Pulmonary artery endothelial cell (primary cell): ENCODE measurements around the gene CGNL1. TPM values are rescaled to one million over a fixed set of nuclear protein-coding genes. Genes with fewer than 3 reads are reported as not detected.

Source experiments
- DNase-seq: peaks from one replicate; pipeline ENCODE4 v3.0.0-alpha.2; 2011; ENCODE audit warnings: low read depth, low spot score
- total RNA-seq: library from RNA; depleted of rRNA; stranded (reverse); fragments of >200 nt; gene quantifications from 2 replicates; pipeline ENCODE4 v1.2.3, GENCODE V29; 2014

Gene CGNL1
- total RNA-seq, 1 donor from 2014 or later: 43.8 TPM

DNA sequence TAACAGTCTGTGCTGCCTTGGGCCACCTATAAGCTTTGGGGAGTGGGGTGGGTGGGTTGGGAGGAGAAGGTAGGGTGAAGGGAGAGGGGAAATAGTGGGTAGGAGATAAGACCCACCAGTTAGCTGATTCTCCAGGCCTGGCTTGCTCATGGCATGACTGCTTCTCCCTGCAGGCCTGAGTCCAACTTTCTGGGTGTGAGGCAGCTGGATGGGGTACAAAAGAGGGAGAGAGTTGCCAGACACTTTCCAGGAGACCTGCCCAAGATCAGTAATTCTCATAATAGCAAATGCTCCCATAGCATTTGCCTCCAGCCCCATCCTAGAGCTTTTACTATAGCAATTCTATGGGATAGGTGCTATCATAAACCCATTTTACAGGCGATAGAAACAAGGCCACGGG, 7.7 kb downstream of the CGNL1 start:
- DNase-seq: no peak

GRCh38 chr15:57384816-57385215, 8.5 kb downstream of the CGNL1 start:
- DNase-seq: peak; percentile 44

DNA sequence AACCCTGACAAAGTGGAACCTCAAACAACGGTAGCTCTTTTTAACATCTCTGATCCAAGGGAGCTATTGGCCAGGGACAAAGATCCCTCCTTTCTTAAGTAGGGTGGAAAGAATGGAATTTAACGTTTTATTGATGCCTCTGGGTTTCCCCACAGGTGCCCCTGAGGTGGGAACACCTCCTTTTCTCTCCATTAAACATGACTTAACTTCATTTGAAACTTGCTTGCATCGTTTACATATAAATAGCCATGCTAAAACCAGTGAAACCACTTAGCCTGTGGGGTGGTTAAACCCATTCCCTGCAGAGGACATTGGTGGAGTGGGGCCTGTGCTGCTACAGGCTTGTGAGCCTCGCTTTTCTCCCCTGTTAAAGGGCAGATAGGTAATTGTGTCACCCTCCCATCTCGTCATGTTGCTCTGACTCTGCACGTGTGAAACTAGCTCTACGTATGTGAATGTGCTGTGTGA, 9.7 kb downstream of the CGNL1 start:
- DNase-seq: no peak

GRCh38 chr15:57386976-57387375, 10.7 kb downstream of the CGNL1 start:
- DNase-seq: no peak

- DNase-seq: no peak
These were observed 11.3 kb downstream of the CGNL1 start for GRCh38 chr15:57387564-57388076.

DNA sequence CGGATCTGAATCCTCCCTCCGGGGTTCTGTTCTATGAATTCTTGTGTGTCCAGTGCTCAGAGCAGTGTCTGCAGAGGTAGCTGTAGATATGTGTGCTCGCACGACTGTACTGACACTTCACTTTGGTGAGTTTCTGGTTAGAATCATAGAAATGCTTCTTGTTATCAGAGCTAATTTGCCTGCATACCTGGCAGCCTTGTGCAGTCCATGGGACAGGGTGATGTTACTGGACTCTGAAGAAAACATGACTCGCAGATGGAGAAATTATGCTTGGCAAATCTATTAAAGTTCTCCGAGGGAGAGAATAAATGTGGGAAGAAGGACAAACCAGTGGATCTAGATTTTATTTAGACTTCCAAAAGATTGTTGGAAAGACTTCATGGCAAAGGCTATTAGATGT, 12.2 kb downstream of the CGNL1 start:
- DNase-seq: no peak

DNA sequence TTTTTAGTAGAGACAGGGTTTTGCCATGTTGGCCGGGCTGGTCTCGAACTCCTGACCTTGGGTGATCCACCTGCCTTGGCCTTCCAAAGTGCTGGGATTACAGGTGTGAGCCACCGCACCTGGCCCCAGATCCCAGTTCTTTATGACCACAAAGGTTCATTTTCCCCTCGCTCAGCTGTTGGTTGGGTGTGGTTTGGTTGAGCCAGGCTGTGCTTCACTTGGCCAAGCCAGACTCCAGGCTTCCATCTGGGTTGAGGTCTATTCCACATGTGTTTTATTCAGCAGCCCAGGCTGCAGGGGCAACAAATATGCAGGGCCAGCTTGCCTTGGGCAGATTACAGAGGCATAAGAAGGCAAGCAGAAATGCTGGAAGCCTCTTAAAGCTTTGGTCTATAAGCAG, 13.7 kb downstream of the CGNL1 start:
- DNase-seq: no peak

DNA sequence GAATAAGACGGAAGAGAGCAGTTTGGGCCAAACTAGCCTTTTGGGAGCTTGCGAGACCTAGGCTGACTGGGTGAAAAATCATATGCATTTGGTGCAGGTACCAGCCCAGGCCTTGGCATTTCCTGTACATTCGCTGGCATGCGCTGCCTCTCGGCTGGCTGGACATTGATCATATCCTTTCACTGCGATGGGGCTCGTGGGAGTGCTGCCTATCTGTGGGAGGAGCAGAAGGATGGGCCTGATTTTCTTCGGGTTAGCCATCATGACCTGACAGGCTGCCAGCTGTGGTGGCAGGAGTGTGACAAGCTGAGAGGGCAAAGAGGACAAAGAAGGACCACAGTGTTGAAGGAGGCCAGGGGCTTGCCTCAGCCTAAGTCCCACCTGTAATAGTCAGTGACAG, 14.3 kb downstream of the CGNL1 start:
- DNase-seq: no peak

DNA sequence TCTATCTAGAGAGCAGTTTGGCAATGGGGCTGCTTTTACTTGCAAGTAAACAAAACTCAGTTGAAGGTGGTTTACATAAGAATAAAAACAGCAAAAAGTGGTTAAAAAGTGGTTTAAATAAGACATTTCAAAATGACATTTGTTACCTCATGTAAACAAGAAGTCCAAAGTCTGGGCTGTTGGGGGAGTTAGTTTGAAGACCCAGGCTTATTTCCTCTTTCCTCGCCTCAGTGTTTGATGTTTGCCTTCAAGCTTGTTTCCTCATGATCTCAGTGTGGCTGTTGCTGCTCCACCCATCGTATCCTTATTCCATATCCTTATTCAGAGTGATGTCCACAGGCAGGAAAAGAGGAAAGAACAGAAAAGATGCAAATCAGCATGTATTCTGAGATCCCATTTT, 15.2 kb downstream of the CGNL1 start:
- DNase-seq: no peak

- peak; percentile 32 for DNase-seq
These were observed 16.8 kb downstream of the CGNL1 start for GRCh38 chr15:57393061-57393460.

DNA sequence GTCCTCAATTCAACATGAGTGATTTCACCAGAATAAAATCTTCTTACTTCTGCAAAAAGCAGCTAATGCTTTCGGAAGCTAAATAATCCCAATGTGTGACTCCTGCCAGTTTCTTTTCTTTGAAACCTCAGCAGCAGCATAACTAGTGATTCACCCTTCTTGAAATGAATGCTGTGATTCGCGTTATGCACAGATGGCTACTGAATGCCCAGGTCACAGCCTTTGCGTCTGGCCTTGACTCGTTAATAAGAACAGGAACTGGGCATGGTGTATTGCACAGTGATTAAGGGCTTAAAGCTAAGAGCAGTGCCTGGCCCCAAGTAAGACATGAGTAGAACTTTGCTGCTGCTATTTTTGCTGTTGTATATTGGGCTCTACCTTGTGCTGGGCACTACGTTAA, 19.0 kb downstream of the CGNL1 start:
- DNase-seq: peak; percentile 83

- no peak for DNase-seq
These were observed 22.0 kb downstream of the CGNL1 start for GRCh38 chr15:57398336-57398735.

- no peak for DNase-seq
These were observed 25.2 kb downstream of the CGNL1 start for GRCh38 chr15:57401546-57401945.

DNA sequence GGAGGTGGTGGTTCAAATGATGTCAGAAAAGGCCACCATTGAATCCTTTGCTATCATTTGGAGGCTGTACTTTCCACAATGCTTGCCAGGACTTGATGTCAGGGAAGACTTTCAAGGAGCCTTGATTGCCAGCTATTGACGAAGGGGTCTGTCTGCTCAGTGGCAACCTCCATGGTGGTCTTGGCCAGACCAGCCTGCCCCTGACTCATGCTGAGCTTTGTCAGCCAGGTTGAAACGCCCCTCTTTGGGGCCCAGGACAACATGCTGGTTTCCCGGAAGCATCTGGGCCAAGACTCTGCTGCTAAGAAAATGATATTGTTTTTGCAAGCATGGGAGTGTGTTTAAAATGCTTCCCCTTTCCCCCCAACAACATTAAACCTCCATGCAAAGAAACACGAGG, 26.7 kb downstream of the CGNL1 start:
- no peak for DNase-seq

DNA sequence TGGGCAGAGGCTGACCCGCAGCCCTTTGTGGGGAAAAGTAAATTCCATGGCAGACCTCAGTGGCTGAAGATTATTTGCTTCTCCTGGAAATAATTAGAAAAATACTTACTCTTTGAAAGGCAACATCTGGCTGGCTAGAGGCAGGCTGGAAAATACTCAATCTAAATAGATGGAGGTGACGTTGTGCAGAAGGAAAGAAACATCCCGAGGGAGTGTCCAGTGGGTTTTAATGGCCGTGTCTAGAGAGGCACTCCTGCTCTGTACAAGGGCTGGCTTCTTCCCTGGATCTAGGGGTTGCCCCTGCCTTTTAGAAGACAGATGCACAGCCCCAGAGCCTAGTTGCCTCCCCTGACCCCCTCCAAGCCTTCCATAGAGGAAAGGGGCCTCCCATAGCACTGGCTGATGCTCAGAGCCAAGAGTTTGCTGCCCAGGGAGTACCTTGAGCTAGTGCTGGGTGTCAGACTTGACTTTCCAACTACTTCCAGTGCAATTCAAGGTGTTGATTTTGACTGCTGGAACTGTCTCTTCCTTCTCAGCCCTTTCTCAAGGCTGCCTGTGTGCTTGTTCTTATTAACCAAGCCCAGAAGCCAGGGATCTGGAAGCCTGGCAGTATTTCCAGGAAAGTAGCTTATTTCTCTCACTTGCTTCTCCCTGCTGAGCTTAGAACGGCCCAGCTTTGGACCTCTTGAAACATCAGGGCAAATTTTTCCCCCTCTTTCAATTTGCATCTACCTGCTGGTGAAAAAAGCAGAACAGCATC, 27.4 kb downstream of the CGNL1 start:
- no peak for DNase-seq

- no peak for DNase-seq
These were observed 28.8 kb downstream of the CGNL1 start for GRCh38 chr15:57405133-57405532.

DNA sequence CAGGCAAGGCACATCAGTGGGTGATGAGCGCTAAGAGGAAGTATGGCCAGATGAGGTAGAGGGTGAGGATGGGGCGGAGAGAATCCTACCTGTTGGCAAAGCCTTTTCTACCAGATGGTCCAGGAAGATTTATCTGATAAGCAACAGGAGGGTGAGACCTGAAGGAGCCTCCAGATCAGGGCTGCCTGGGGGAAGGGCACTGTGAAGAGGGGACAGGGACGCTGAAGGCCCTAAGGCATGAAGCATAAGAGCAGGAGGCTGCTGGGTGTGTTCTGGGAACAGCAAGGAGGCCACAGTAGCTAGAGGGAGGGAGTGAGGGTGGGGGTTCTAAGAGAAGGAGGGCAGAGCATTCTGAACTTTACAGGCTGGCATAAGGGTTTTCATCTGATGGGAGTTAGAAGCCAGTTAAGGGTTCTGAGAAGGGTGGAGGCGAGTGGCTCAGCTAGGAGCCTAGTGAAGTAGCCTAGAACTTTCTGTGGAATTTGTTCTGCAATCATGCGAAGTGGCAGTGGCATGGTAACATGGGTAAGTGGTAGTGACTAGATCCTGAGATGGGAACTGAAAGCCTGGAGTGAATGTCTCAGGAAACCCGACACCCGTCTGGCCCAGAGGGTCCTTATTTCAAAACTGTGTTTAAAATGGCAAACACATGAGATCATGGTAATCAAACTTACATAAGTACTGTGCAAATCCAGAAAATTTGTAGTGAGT, 29.9 kb downstream of the CGNL1 start:
- no peak for DNase-seq

- no peak for DNase-seq
These were observed 34.1 kb downstream of the CGNL1 start for GRCh38 chr15:57410373-57410772.

- DNase-seq: no peak
These were observed 35.9 kb downstream of the CGNL1 start for GRCh38 chr15:57411945-57412768.

GRCh38 chr15:57415602-57416001, 39.3 kb downstream of the CGNL1 start:
- no peak for DNase-seq

- no peak for DNase-seq
These were observed 42.3 kb downstream of the CGNL1 start for GRCh38 chr15:57418635-57419034.

- no peak for DNase-seq
These were observed 43.0 kb downstream of the CGNL1 start for GRCh38 chr15:57419335-57419734.
